Transverse colon (tissue), 4 donors: ENCODE results near the gene COX17. TPM values are rescaled to one million over a fixed set of nuclear protein-coding genes. Genes with fewer than 3 reads are reported as not detected.

Source experiments
- DNase-seq: peaks from one replicate; pipeline ENCODE4 v3.0.0-alpha.2; 2019
- H3K27ac ChIP-seq, 4 donors: fragments of 200-600 bp; sonication (generic); 2 replicates each; pipeline ENCODE4 v1.5.1; 2016 to 2018; ENCODE audit warnings: inconsistent platforms in 4 of 4
- H3K27me3 ChIP-seq: fragments of 200-600 bp; sonication (generic); 2 replicates; pipeline ENCODE4 v1.5.1; 2017; ENCODE audit warnings: inconsistent platforms
- H3K36me3 ChIP-seq, 4 donors: fragments of 200-600 bp; sonication (generic); 2 replicates each; pipeline ENCODE4 v1.5.1; 2017 to 2019; ENCODE audit warnings: inconsistent platforms in 4 of 4
- H3K4me1 ChIP-seq, 4 donors: fragments of 200-600 bp; sonication (generic); 2 replicates each; pipeline ENCODE4 v1.5.1; 2017 to 2020; ENCODE audit warnings: inconsistent platforms in 4 of 4
- H3K4me3 ChIP-seq, 4 donors: fragments of 200-600 bp; sonication (generic); 1 replicate in 1 of 4; 2 replicates in 3 of 4; pipeline versions ENCODE4 v1.5.1 to v1.6.1; 2017 to 2019; ENCODE audit warnings: inconsistent platforms in 4 of 4
- H3K9me3 ChIP-seq, 2 donors: fragments of 200-600 bp; sonication (generic); 2 replicates each; pipeline ENCODE4 v1.5.1; 2017 to 2019; ENCODE audit warnings: inconsistent platforms in 2 of 2
- CTCF ChIP-seq, 5 experiments: fragments of 200-600 bp in 3 of 5; fragments of 450-650 bp in 2 of 5; sonication (generic) in 3 of 5; IDR thresholded peaks; 1 replicate in 2 of 5; 2 replicates in 3 of 5; pipeline ENCODE4 v1.5.1; 2016 to 2017; ENCODE audit warnings: antibody characterized with exemption in 5 of 5, inconsistent platforms in 3 of 5, mild to moderate bottlenecking in 2 of 5, moderate library complexity in 1 of 5
- EP300 ChIP-seq: sonication (generic); formaldehyde crosslinking; IDR thresholded peaks from one replicate; pipeline ENCODE4 v1.6.1; 2017; ENCODE audit warnings: antibody characterized with exemption, low read depth
- POLR2A ChIP-seq: fragments of 450-650 bp; IDR thresholded peaks from one replicate; pipeline ENCODE4 v1.6.1; 2016; ENCODE audit warnings: antibody characterized with exemption, mild to moderate bottlenecking, moderate library complexity
- POLR2AphosphoS5 ChIP-seq, 3 donors: sonication (generic); formaldehyde crosslinking; IDR thresholded peaks; one replicate each; pipeline ENCODE4 v1.6.1; 2016; ENCODE audit warnings: antibody characterized with exemption in 3 of 3
- WGBS, 2 donors: methylation state at CpG; one replicate each; pipeline ENCODE4 v1.1.5; 2018; ENCODE audit warnings: low coverage in 1 of 2; 5-methylcytosine and 5-hydroxymethylcytosine counted together
- in situ Hi-C, 4 donors: fragments of 200-750 bp; cut with MboI; loops; one replicate each; pipeline versions ENCODE4 v1.15.0 to v1.15.1; 2017; ENCODE audit warnings: low sequenced_read_pairs in 3 of 4, low pct_ligation_motif_present in 1 of 4, low pct_unique_long_range_greater_than_20kb in 1 of 4
- intact Hi-C: fragments of 100-400 bp; cut with DNase I; formaldehyde crosslinking; loops from one replicate; pipeline ENCODE4 v1.15.1; 2023; ENCODE audit warnings: low total_unique reads
- total RNA-seq, 4 donors: library from RNA; depleted of rRNA; stranded (reverse); fragments of >200 nt; gene quantifications; one replicate each; pipeline ENCODE4 v1.1.0, GENCODE V29; 2016

Gene COX17
- total RNA-seq, 4 donors from 2014 or later: 2.2 to 49.2 (median 24.2) TPM

- in situ Hi-C loops: loop anchor here in 3 of 4 donors (25.0 kb wide), 3 partner anchors 165 to 390 kb away; partner anchors contain the start of genes ARHGAP31 (in 1 of the 3) and TIMMDC1 (in 1 of the 3)
- TF ChIP-seq POLR2A (no peak), CTCF (IDR thresholded peaks at IDR 0.05) (no peak), POLR2AphosphoS5 (IDR thresholded peaks at IDR 0.05) (no peak), EP300 (no peak)
- Histone ChIP-seq H3K9me3 (no peaks in the 10 kb centered on the region), H3K36me3 (peaks cover 0 to 19% (median 0%) of the 10 kb centered on the region in 4 donors), H3K4me1 (peaks cover 0 to 19% (median 10%) of the 10 kb centered on the region in 4 donors), H3K27ac (peak overlapping the region; percentile 92 to 96 (median 93)), H3K27me3 (no peaks in the 10 kb centered on the region), H3K4me3 (peak overlapping the region; percentile 2 to 73 (median 62))
- intact Hi-C loops: no loop called here
- DNase-seq: no peak
- WGBS, 2 donors: 10% methylated on average over 2 to 6 of the region's 6 CpGs
Measured at GRCh38 chr3:119677641-119677934, 382 bp upstream of the COX17 start.

DNA sequence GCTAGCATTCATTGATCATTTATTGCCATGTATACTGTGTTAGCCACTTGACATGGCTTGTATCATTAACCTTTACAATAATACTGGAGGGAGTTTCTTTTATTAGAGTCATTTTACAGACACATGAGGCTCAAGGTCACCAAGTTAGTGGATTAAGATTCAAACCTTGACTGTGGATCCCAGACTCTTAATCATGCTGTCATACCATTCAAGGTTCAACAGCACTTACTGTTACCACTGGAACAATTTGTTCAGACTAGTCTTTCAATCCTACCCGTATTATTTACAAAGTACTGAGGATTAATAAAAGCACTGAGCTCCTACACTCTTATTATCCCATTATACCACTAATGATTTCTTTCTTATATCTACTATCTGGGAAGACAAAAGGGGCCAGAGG lies 1.2 kb downstream of the COX17 start:
- intact Hi-C loops: no loop called here

GRCh38 chr3:119675188-119675874 lies 1.9 kb downstream of the COX17 start:
- Histone ChIP-seq H3K9me3 (no peaks in the 10 kb centered on the region), H3K36me3 (peaks cover 0 to 31% (median 0%) of the 10 kb centered on the region in 4 donors), H3K4me1 (peaks cover 0 to 19% (median 10%) of the 10 kb centered on the region in 4 donors), H3K27ac (peak overlapping the region in 3 of 4 donors; percentile 92 to 96 (median 93)), H3K4me3 (no peak overlapping the region), H3K27me3 (no peaks in the 10 kb centered on the region)
- in situ Hi-C loops: loop anchor here in 3 of 4 donors (25.0 kb wide), 3 partner anchors 163 to 388 kb away; partner anchors contain the start of genes ARHGAP31 (in 1 of the 3) and TIMMDC1 (in 1 of the 3)
- 70 to 71% methylated on average over 5 of the region's 5 CpGs for WGBS, 2 donors
- no peak for DNase-seq
- TF ChIP-seq CTCF (IDR thresholded peaks at IDR 0.05) (no peak), EP300 (no peak), POLR2A (no peak), POLR2AphosphoS5 (IDR thresholded peaks at IDR 0.05) (no peak)
- intact Hi-C loops: no loop called here

More for the DNA sequence above, 1.2 kb downstream of the COX17 start:
- no peaks in the 10 kb centered on the region for H3K27me3 ChIP-seq
- H3K9me3 ChIP-seq: no peaks in the 10 kb centered on the region
- H3K4me1 ChIP-seq: peaks cover 0 to 19% (median 10%) of the 10 kb centered on the region in 4 donors
- TF ChIP-seq CTCF (IDR thresholded peaks at IDR 0.05) (no peak), POLR2AphosphoS5 (IDR thresholded peaks at IDR 0.05) (no peak), EP300 (no peak), POLR2A (no peak)
- no peak for DNase-seq
- in situ Hi-C loops: loop anchor here in 3 of 4 donors (25.0 kb wide), 3 partner anchors 164 to 389 kb away; partner anchors contain the start of genes ARHGAP31 (in 1 of the 3) and TIMMDC1 (in 1 of the 3)
- H3K4me3 ChIP-seq: peak overlapping the region in 2 of 4 donors; percentile 66 to 73
- 55 to 57% methylated on average over 1 of the region's 1 CpG for WGBS, 2 donors
- peaks cover 0 to 31% (median 0%) of the 10 kb centered on the region in 4 donors for H3K36me3 ChIP-seq
- H3K27ac ChIP-seq: peak overlapping the region; percentile 92 to 96 (median 93)

- Histone ChIP-seq H3K27me3 (no peaks in the 10 kb centered on the region), H3K4me1 (peaks cover 0 to 23% (median 12%) of the 10 kb centered on the region in 4 donors), H3K27ac (no peak overlapping the region), H3K36me3 (peaks cover 0 to 31% (median 2%) of the 10 kb centered on the region in 4 donors), H3K9me3 (no peaks in the 10 kb centered on the region), H3K4me3 (no peak overlapping the region)
- DNase-seq: no peak
- no peak for TF ChIP-seq EP300
- TF ChIP-seq CTCF (IDR thresholded peaks at IDR 0.05): no peak
- TF ChIP-seq POLR2A: no peak
- TF ChIP-seq POLR2AphosphoS5 (IDR thresholded peaks at IDR 0.05): no peak
- 86% methylated on average over 18 of the region's 18 CpGs; no CpG with 5 or more reads in 1 of the 2 donors for WGBS, 2 donors
- in situ Hi-C loops: no loop called here
- intact Hi-C loops: no loop called here
Measured at GRCh38 chr3:119673875-119674274, 3.3 kb downstream of the COX17 start.
